KOPT-K1 (cell line): ENCODE data around the gene CMTM1.
A peak's percentile ranks its signal among the peaks of the same experiment; 100 is the strongest.

Experiments
- H3K27ac ChIP-seq: fragments of 200-600 bp; sonication (generic); 2 replicates; pipeline ENCODE4 v1.5.1; 2016; ENCODE audit warnings: antibody characterized with exemption, mild to moderate bottlenecking, low read depth, low read length; ENCODE audit not compliant: poor library complexity, severe bottlenecking
- H3K36me3 ChIP-seq: fragments of 200-600 bp; sonication (generic); 2 replicates; pipeline ENCODE4 v1.5.1; 2017; ENCODE audit warnings: antibody characterized with exemption, mild to moderate bottlenecking, low read length, moderate library complexity; ENCODE audit not compliant: insufficient read depth
- H3K9me3 ChIP-seq: fragments of 200-600 bp; sonication (generic); 2 replicates; pipeline ENCODE4 v1.5.1; 2017; ENCODE audit warnings: antibody characterized with exemption, low read length, mild to moderate bottlenecking; ENCODE audit not compliant: insufficient read depth, poor library complexity, severe bottlenecking

The CMTM1 gene

DNA sequence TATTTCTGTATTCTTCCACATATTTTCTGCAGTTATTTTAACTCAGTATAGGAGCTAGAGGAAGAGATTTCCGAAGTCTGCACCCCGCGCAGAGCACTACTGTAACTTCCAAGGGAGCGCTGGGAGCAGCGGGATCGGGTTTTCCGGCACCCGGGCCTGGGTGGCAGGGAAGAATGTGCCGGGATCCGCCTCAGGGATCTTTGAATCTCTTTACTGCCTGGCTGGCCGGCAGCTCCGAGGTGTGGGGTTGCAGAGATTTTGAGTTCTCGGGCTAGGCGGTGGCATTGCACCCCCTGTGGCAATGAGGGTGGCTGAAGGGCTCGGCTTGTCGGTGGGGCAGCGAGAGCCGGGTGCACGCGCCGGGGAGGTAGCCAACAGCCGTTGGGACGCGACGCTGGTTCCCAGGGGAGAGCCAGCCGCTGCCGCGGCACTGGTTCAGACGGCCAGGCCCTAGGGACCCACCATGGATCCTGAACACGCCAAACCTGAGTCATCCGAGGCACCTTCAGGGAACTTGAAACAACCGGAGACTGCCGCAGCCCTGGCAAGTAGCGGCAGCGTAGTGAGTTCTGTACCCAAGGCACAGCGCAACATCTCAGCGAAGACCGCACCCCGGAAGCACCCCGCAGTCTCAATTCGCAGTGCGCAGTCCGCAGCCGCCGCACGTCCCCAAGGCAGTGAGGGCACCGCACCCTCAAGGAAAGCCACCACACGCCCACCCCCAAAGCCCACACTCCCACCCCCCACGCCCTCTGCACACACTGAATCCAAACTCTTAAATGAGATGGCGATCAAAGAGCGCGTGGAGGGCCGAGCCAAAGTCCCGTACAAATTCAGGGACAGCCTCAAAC lies at the start of gene CMTM1:
Gene CMTM1, plus strand, starts transcription at position 389 of the 851 bp plus-strand sequence. Its CDS starts 75 bp downstream, at position 464.
- Histone ChIP-seq H3K27ac (no peak within 1 kb of the TSS), H3K36me3 (peaks cover 82% of the 10 kb centered on the region), H3K9me3 (no peaks in the 10 kb centered on the region)

GRCh38 chr16:66516509-66516807 lies 49.8 kb upstream of the CMTM1 start:
- Histone ChIP-seq H3K9me3 (no peaks in the 10 kb centered on the region), H3K27ac (peak overlapping the region; percentile 63)

GRCh38 chr16:66516808-66517585 lies 49.2 kb upstream of the CMTM1 start:
- H3K9me3 ChIP-seq = no peaks in the 10 kb centered on the region
- H3K36me3 ChIP-seq = no peaks in the 10 kb centered on the region
- peak overlapping the region; percentile 63 for H3K27ac ChIP-seq

More at GRCh38 chr16:66516509-66516807, 49.8 kb upstream of the CMTM1 start:
- no peaks in the 10 kb centered on the region for H3K36me3 ChIP-seq

- peak overlapping the region; percentile 63 for H3K27ac ChIP-seq
- no peaks in the 10 kb centered on the region for H3K36me3 ChIP-seq
- H3K9me3 ChIP-seq = no peaks in the 10 kb centered on the region
These were observed 48.5 kb upstream of the CMTM1 start for GRCh38 chr16:66517586-66518263.

- H3K9me3 ChIP-seq = no peaks in the 10 kb centered on the region
- peak overlapping the region; percentile 76 for H3K27ac ChIP-seq
These were observed 46.5 kb upstream of the CMTM1 start for GRCh38 chr16:66519482-66520373.

GRCh38 chr16:66520406-66521170 lies 45.7 kb upstream of the CMTM1 start:
- Histone ChIP-seq H3K9me3 (no peaks in the 10 kb centered on the region), H3K36me3 (no peaks in the 10 kb centered on the region), H3K27ac (peak overlapping the region; percentile 76)

More at GRCh38 chr16:66519482-66520373, 46.5 kb upstream of the CMTM1 start:
- H3K36me3 ChIP-seq = no peaks in the 10 kb centered on the region

DNA sequence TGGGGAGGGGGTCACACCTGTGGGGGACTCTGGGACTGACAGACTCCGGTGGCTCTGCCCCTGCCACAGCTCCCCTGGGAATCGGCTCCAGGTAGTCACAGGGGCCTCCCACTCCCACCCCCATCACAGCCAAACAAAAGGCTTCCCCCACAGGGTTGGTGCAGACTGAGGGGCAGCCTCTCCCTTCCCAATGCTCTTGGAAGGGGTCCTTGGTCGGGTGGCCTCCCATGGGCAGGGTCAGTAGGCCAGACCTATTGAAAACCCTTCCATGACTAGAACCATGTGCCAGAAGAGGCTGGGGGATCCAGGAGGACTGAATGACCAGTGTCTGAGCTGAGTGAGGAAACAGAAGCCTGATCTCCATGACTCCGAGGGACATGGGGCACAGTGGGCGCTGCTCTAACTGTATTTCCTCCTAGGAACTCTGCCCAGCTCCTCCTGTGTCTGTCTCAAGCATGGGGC lies 45.0 kb upstream of the CMTM1 start:
- H3K27ac ChIP-seq = peak overlapping the region; percentile 76
- H3K36me3 ChIP-seq = no peaks in the 10 kb centered on the region
- H3K9me3 ChIP-seq = no peaks in the 10 kb centered on the region

- Histone ChIP-seq H3K36me3 (no peaks in the 10 kb centered on the region), H3K27ac (peak overlapping the region; percentile 76), H3K9me3 (no peaks in the 10 kb centered on the region)
These were observed 44.1 kb upstream of the CMTM1 start for GRCh38 chr16:66521951-66522771.

- Histone ChIP-seq H3K27ac (peak overlapping the region; percentile 76), H3K36me3 (no peaks in the 10 kb centered on the region)
These were observed 43.2 kb upstream of the CMTM1 start for GRCh38 chr16:66522816-66523590.

DNA sequence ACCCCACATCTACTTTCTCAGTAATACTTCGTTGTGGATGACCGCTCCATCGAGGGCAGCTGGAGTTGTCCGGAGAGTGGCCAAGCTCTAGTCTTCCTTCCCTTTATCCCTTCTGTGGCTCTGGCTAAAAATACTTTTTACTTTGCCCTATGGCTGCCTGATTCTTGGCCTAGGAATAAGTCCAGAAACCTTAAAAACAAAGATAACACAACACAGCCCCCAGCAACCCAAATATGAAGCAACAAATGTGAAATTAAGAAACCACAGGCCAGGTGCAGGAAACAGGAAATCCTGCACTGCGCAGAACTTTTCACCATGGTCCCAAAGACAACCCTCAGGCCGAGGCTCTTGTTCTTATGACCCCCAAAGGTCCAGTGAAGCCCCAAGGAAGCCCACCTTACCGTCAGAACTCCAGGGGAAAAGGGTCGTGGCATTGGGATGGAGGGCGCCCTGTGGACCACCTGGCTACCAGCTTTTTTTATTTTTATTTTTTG lies 42.3 kb upstream of the CMTM1 start:
- Histone ChIP-seq H3K9me3 (no peaks in the 10 kb centered on the region), H3K36me3 (no peaks in the 10 kb centered on the region), H3K27ac (peak overlapping the region; percentile 76)

More at GRCh38 chr16:66522816-66523590, 43.2 kb upstream of the CMTM1 start:
- no peaks in the 10 kb centered on the region for H3K9me3 ChIP-seq

GRCh38 chr16:66524601-66525164 lies 41.6 kb upstream of the CMTM1 start:
- peak overlapping the region; percentile 76 for H3K27ac ChIP-seq
- H3K9me3 ChIP-seq = no peaks in the 10 kb centered on the region

More at GRCh38 chr16:66524601-66525164, 41.6 kb upstream of the CMTM1 start:
- no peaks in the 10 kb centered on the region for H3K36me3 ChIP-seq
